Tibial nerve (tissue), 4 donors: Measurements from ENCODE around the gene NIPAL3.
A peak's percentile ranks its signal among the peaks of the same experiment; 100 is the strongest.

Experiments
- CTCF ChIP-seq, 5 experiments: fragments of 200-600 bp in 3 of 5; fragments of 450-650 bp in 2 of 5; sonication (generic) in 3 of 5; IDR thresholded peaks; one replicate each; pipeline ENCODE4 v1.5.1; 2016 to 2019; ENCODE audit warnings: antibody characterized with exemption in 5 of 5, mild to moderate bottlenecking in 3 of 5, moderate library complexity in 2 of 5
- EP300 ChIP-seq, 2 donors: sonication (generic); formaldehyde crosslinking; IDR thresholded peaks; one replicate each; pipeline ENCODE4 v1.6.1; 2017; ENCODE audit warnings: antibody characterized with exemption in 2 of 2, mild to moderate bottlenecking in 1 of 2

- TF ChIP-seq CTCF (IDR thresholded peaks at IDR 0.05) (no peak), EP300 (IDR thresholded peaks at IDR 0.05) (peak in 1 of 2 donors; percentile 12)
These were observed 3.5 kb downstream of the NIPAL3 start for GRCh38 chr1:24418898-24419628.
